Endothelial cell (in vitro differentiated cells): Measurements from ENCODE around the gene SVOP. TPM values are rescaled to one million over a fixed set of nuclear protein-coding genes. Genes with fewer than 3 reads are reported as not detected.

Experiments
- DNase-seq: peaks from one replicate; pipeline ENCODE4 v3.0.0; 2021; ENCODE audit warnings: low spot score
- H3K27ac Mint-ChIP-seq: one replicate; pipeline ENCODE4 v1.8.0; 2021; ENCODE audit warnings: mixed read lengths, inconsistent platforms; ENCODE audit not compliant: unreplicated experiment
- H3K27me3 Mint-ChIP-seq: one replicate; pipeline ENCODE4 v1.8.0; 2021; ENCODE audit warnings: mild to moderate bottlenecking, moderate library complexity, mixed read lengths, inconsistent platforms; ENCODE audit not compliant: unreplicated experiment
- H3K36me3 Mint-ChIP-seq: one replicate; pipeline ENCODE4 v1.8.0; 2021; ENCODE audit warnings: mild to moderate bottlenecking, low read depth, mixed read lengths, inconsistent platforms; ENCODE audit not compliant: unreplicated experiment
- H3K4me1 Mint-ChIP-seq: one replicate; pipeline ENCODE4 v1.8.0; 2021; ENCODE audit warnings: mild to moderate bottlenecking, mixed read lengths, inconsistent platforms; ENCODE audit not compliant: unreplicated experiment
- H3K4me3 Mint-ChIP-seq: one replicate; pipeline ENCODE4 v1.8.0; 2021; ENCODE audit warnings: mild to moderate bottlenecking, mixed read lengths, inconsistent platforms; ENCODE audit not compliant: unreplicated experiment
- H3K9me3 Mint-ChIP-seq: one replicate; pipeline ENCODE4 v1.8.0; 2021; ENCODE audit warnings: mixed read lengths, inconsistent platforms; ENCODE audit not compliant: unreplicated experiment
- CTCF ChIP-seq: fragments of 200-600 bp; sonication (generic); IDR thresholded peaks from one replicate; pipeline ENCODE4 v1.5.0; 2021; ENCODE audit warnings: antibody characterized with exemption; ENCODE audit not compliant: unreplicated experiment
- total RNA-seq: library from RNA; stranded (reverse); fragmentation: NEBNext Ultra II Directional; extraction: Animal tissue kit (Norgen Biotek cat#: 25700); gene quantifications from one replicate; pipeline ENCODE4 v1.2.1, GENCODE V29; 2021; ENCODE audit not compliant: unreplicated experiment

SVOP gene
- total RNA-seq, 1 donor from 2014 or later = 0.15 TPM

- TF ChIP-seq CTCF = no peak
- Mint-ChIP-seq H3K9me3 (no peaks in the 10 kb centered on the region), H3K27ac (no peak overlapping the region), H3K36me3 (no peaks in the 10 kb centered on the region), H3K27me3 (peaks cover 3% of the 10 kb centered on the region), H3K4me1 (no peaks in the 10 kb centered on the region), H3K4me3 (no peak overlapping the region)
- DNase-seq = no peak
Measured at GRCh38 chr12:108955225-108955835, 65.5 kb downstream of the SVOP start.

GRCh38 chr12:108950991-108951739 lies 69.7 kb downstream of the SVOP start:
- H3K4me1 Mint-ChIP-seq = no peaks in the 10 kb centered on the region
- no peak overlapping the region for H3K27ac Mint-ChIP-seq
- H3K36me3 Mint-ChIP-seq = peaks cover 4% of the 10 kb centered on the region
- peak; percentile 69 for DNase-seq
- TF ChIP-seq CTCF = peak; percentile 90
- peaks cover 7% of the 10 kb centered on the region for H3K9me3 Mint-ChIP-seq
- H3K27me3 Mint-ChIP-seq = peaks cover 6% of the 10 kb centered on the region
- no peak overlapping the region for H3K4me3 Mint-ChIP-seq

GRCh38 chr12:108949976-108950375 lies 70.9 kb downstream of the SVOP start:
- Mint-ChIP-seq H3K4me1 (no peaks in the 10 kb centered on the region), H3K4me3 (no peak overlapping the region), H3K27ac (no peak overlapping the region), H3K36me3 (peaks cover 4% of the 10 kb centered on the region), H3K27me3 (peaks cover 4% of the 10 kb centered on the region), H3K9me3 (peaks cover 7% of the 10 kb centered on the region)
- no peak for DNase-seq
- TF ChIP-seq CTCF = no peak

GRCh38 chr12:108948367-108948766 lies 72.5 kb downstream of the SVOP start:
- Mint-ChIP-seq H3K36me3 (peaks cover 4% of the 10 kb centered on the region), H3K4me3 (no peak overlapping the region), H3K27ac (no peak overlapping the region), H3K27me3 (peaks cover 4% of the 10 kb centered on the region), H3K4me1 (no peaks in the 10 kb centered on the region), H3K9me3 (peaks cover 7% of the 10 kb centered on the region)
- DNase-seq = no peak
- TF ChIP-seq CTCF = no peak

- no peak for TF ChIP-seq CTCF
- Mint-ChIP-seq H3K27ac (no peak overlapping the region), H3K36me3 (peaks cover 4% of the 10 kb centered on the region), H3K4me1 (no peaks in the 10 kb centered on the region), H3K4me3 (no peak overlapping the region), H3K27me3 (peaks cover 4% of the 10 kb centered on the region), H3K9me3 (peaks cover 7% of the 10 kb centered on the region)
- DNase-seq = no peak
Measured at GRCh38 chr12:108947097-108947496, 73.8 kb downstream of the SVOP start.
